H1 (cell line): ENCODE results near the gene TMX2. TPM values are rescaled to one million over a fixed set of nuclear protein-coding genes. Genes with fewer than 3 reads are reported as not detected.
A peak's percentile ranks its signal among the peaks of the same experiment; 100 is the strongest.

ENCODE experiments used
- CTCF ChIA-PET: fragments of 300-600 bp; sonication (Branson Sonifier 250); formaldehyde crosslinking; loops from one replicate; lab custom pipeline; 2021; ENCODE audit not compliant: partially characterized antibody; lab: Charles Lee
- POLR2A ChIA-PET: fragments of 300-600 bp; sonication (Branson Sonifier 250); formaldehyde crosslinking; loops from one replicate; lab custom pipeline; 2021; ENCODE audit warnings: inconsistent platforms; ENCODE audit not compliant: partially characterized antibody; lab: Charles Lee
- DNase-seq, 2 experiments: peaks; one replicate each; pipeline versions ENCODE4 v3.0.0 to v3.0.0-alpha.2; 2010 to 2022; ENCODE audit warnings: low spot score in 2 of 2, low read depth in 1 of 2, mixed read lengths in 1 of 2
- FAIRE-seq: peaks from 2 replicates; lab custom pipeline; 2011; peaks lifted over from hg19 to GRCh38; lab: Jason Lieb, UNC
- H2AFZ ChIP-seq: 2 replicates; pipeline ENCODE4 v1.8.1; 2012; ENCODE audit warnings: low read length, inconsistent platforms
- H2AK5ac ChIP-seq: 2 replicates; pipeline ENCODE4 v1.6.1; 2013; ENCODE audit warnings: low read depth, low read length
- H2BK120ac ChIP-seq: replicated peaks from 2 replicates; pipeline ENCODE3; 2013; ENCODE audit warnings: low read depth, low read length, inconsistent platforms
- H2BK12ac ChIP-seq: 2 replicates; pipeline ENCODE4 v1.6.1; 2013; ENCODE audit warnings: low read depth, low read length
- H2BK15ac ChIP-seq: 2 replicates; pipeline ENCODE4 v1.6.1; 2013; ENCODE audit warnings: low read length
- H2BK20ac ChIP-seq: 2 replicates; pipeline ENCODE4 v1.6.1; 2013; ENCODE audit warnings: low read length
- H2BK5ac ChIP-seq: 2 replicates; pipeline ENCODE4 v1.6.1; 2013; ENCODE audit warnings: low read depth, low read length
- H3K14ac ChIP-seq: 2 replicates; pipeline ENCODE4 v1.6.1; 2013; ENCODE audit warnings: inconsistent platforms; ENCODE audit not compliant: insufficient read length
- H3K18ac ChIP-seq: 2 replicates; pipeline ENCODE4 v1.6.1; 2013; ENCODE audit warnings: low read length; ENCODE audit errors: extremely low read depth
- H3K23ac ChIP-seq: 2 replicates; pipeline ENCODE4 v1.6.1; 2013; ENCODE audit warnings: inconsistent platforms; ENCODE audit not compliant: insufficient read length
- H3K23me2 ChIP-seq: 2 replicates; pipeline ENCODE4 v1.6.1; 2013; ENCODE audit warnings: low read depth, low read length
- H3K27ac ChIP-seq: 2 replicates; pipeline ENCODE4 v1.6.1; 2011; ENCODE audit warnings: low read depth, low read length, inconsistent platforms
- H3K27me3 ChIP-seq, 4 experiments: replicated peaks in 1 of 4; 1 replicate in 1 of 4; 2 replicates in 3 of 4; pipeline versions ENCODE4 v1.6.1 to v1.8.1; 2011 to 2013; ENCODE audit warnings: low read length in 3 of 4, mild to moderate bottlenecking in 3 of 4, inconsistent platforms in 2 of 4, mixed read lengths in 2 of 4, moderate library complexity in 1 of 4; ENCODE audit not compliant: control insufficient read depth in 3 of 4, insufficient read depth in 3 of 4; ENCODE audit errors: extremely low read depth in 1 of 4
- H3K36me3 ChIP-seq, 4 experiments: 2 replicates each; pipeline versions ENCODE4 v1.6.1 to v1.8.1; 2011 to 2013; ENCODE audit warnings: mild to moderate bottlenecking in 4 of 4, low read length in 3 of 4, moderate library complexity in 2 of 4, control low read depth in 1 of 4, inconsistent platforms in 1 of 4; ENCODE audit not compliant: insufficient read depth in 4 of 4, control insufficient read depth in 2 of 4
- H3K4ac ChIP-seq: replicated peaks from 2 replicates; pipeline ENCODE3; 2013; ENCODE audit warnings: low read length, low read depth, mixed read lengths, inconsistent platforms; ENCODE audit not compliant: insufficient read length
- H3K4me1 ChIP-seq, 4 experiments: replicated peaks in 1 of 4; 1 replicate in 1 of 4; 2 replicates in 3 of 4; pipeline versions ENCODE4 v1.6.1 to v1.8.1; 2011 to 2013; ENCODE audit warnings: low read length in 3 of 4, inconsistent platforms in 2 of 4, mixed read lengths in 1 of 4; ENCODE audit not compliant: insufficient read depth in 4 of 4, control insufficient read depth in 3 of 4
- H3K4me2 ChIP-seq, 2 experiments: 2 replicates each; pipeline versions ENCODE4 v1.6.1 to v1.8.1; 2011 to 2013; ENCODE audit warnings: low read depth in 2 of 2, low read length in 2 of 2, control low read depth in 1 of 2, inconsistent platforms in 1 of 2, mild to moderate bottlenecking in 1 of 2; ENCODE audit not compliant: insufficient read depth in 1 of 2
- H3K4me3 ChIP-seq, 4 experiments: fragments of 200-600, 300-600 bp in 1 of 4; sonication (generic), shearing (Covaris generic), sonication (Bioruptor Twin) in 1 of 4; 2 replicates each; pipeline versions ENCODE4 v1.5.1 to v1.8.1; 2011 to 2016; ENCODE audit warnings: low read length in 4 of 4, low read depth in 3 of 4, control low read depth in 2 of 4, inconsistent platforms in 2 of 4, mild to moderate bottlenecking in 2 of 4, mixed read lengths in 1 of 4, moderate library complexity in 1 of 4; ENCODE audit not compliant: insufficient read depth in 2 of 4; ENCODE audit errors: extremely low read depth in 1 of 4
- H3K56ac ChIP-seq: replicated peaks from 2 replicates; pipeline ENCODE3; 2013; ENCODE audit warnings: low read depth, mild to moderate bottlenecking, mixed read lengths, low read length, inconsistent platforms; ENCODE audit not compliant: insufficient read length
- H3K79me1 ChIP-seq: 2 replicates; pipeline ENCODE4 v1.6.1; 2013; ENCODE audit warnings: low read depth, low read length, control low read depth
- H3K79me2 ChIP-seq, 2 experiments: 2 replicates each; pipeline versions ENCODE4 v1.6.1 to v1.8.1; 2012 to 2013; ENCODE audit warnings: low read length in 2 of 2, mild to moderate bottlenecking in 2 of 2, inconsistent platforms in 1 of 2; ENCODE audit not compliant: insufficient read depth in 2 of 2, control insufficient read depth in 1 of 2
- H3K9ac ChIP-seq, 4 experiments: replicated peaks in 1 of 4; 1 replicate in 1 of 4; 2 replicates in 3 of 4; pipeline versions ENCODE4 v1.6.1 to v1.8.1; 2011 to 2013; ENCODE audit warnings: low read depth in 3 of 4, low read length in 3 of 4, control low read depth in 2 of 4, mild to moderate bottlenecking in 2 of 4, moderate library complexity in 2 of 4, inconsistent platforms in 1 of 4; ENCODE audit errors: extremely low read depth in 1 of 4
- H3K9me3 ChIP-seq, 2 experiments: 2 replicates each; pipeline versions ENCODE4 v1.6.1 to v1.8.1; 2012 to 2013; ENCODE audit warnings: mild to moderate bottlenecking in 2 of 2, moderate library complexity in 2 of 2, control low read depth in 1 of 2, inconsistent platforms in 1 of 2, low read depth in 1 of 2, low read length in 1 of 2, mixed read lengths in 1 of 2; ENCODE audit not compliant: insufficient read depth in 2 of 2
- H4K20me1 ChIP-seq, 2 experiments: replicated peaks in 1 of 2; 2 replicates each; pipeline versions ENCODE3 to v1.8.1; 2011 to 2013; ENCODE audit warnings: inconsistent platforms in 2 of 2, low read length in 2 of 2, mild to moderate bottlenecking in 1 of 2; ENCODE audit not compliant: insufficient read depth in 2 of 2, control insufficient read depth in 1 of 2
- H4K5ac ChIP-seq: 2 replicates; pipeline ENCODE4 v1.6.1; 2013; ENCODE audit warnings: low read length, low read depth, mixed read lengths, inconsistent platforms; ENCODE audit not compliant: insufficient read length
- H4K8ac ChIP-seq: 2 replicates; pipeline ENCODE4 v1.8.0; 2013; ENCODE audit warnings: mild to moderate bottlenecking, moderate library complexity, low read length, inconsistent platforms; ENCODE audit not compliant: insufficient read depth; ENCODE audit errors: extremely low read depth
- H4K91ac ChIP-seq: replicated peaks from 2 replicates; pipeline ENCODE3; 2013; ENCODE audit warnings: low read length, mixed read lengths, inconsistent platforms; ENCODE audit not compliant: insufficient read length
- POLR2A ChIP-seq, 2 experiments: IDR thresholded peaks; 1 replicate in 1 of 2; 2 replicates in 1 of 2; pipeline ENCODE4 v1.6.1; 2011; ENCODE audit warnings: low read depth in 2 of 2, low read length in 2 of 2, mild to moderate bottlenecking in 2 of 2; ENCODE audit errors: control extremely low read depth in 1 of 2
- POLR2AphosphoS5 ChIP-seq: IDR thresholded peaks from 2 replicates; pipeline ENCODE4 v1.6.1; 2011; ENCODE audit warnings: low read depth, low read length
- RAD21 ChIP-seq, 2 experiments: IDR thresholded peaks in 1 of 2; conservative IDR thresholded peaks in 1 of 2; 2 replicates each; pipeline ENCODE4 v1.6.1; 2011; ENCODE audit warnings: low read depth in 2 of 2, low read length in 2 of 2, improper control_type of control experiment in 1 of 2, inconsistent platforms in 1 of 2, mild to moderate bottlenecking in 1 of 2, moderate library complexity in 1 of 2
- RFX5 ChIP-seq: IDR thresholded peaks from 2 replicates; pipeline ENCODE4 v1.6.1; 2011; ENCODE audit warnings: low read depth, low read length, improper control_type of control experiment, borderline replicate concordance
- TAF1 ChIP-seq: IDR thresholded peaks from 2 replicates; pipeline ENCODE4 v1.6.1; 2011; ENCODE audit warnings: mild to moderate bottlenecking, low read depth, low read length
- TAF7 ChIP-seq: optimal IDR thresholded peaks from 2 replicates; pipeline ENCODE3; 2011; ENCODE audit warnings: low read depth, mild to moderate bottlenecking, inconsistent platforms, low read length, moderate library complexity, borderline replicate concordance
- WGBS, 2 experiments: shearing (Covaris generic) in 1 of 2; methylation state at CpG; one replicate each; pipeline versions ENCODE4 v1.1.6 to v1.1.7; 2013 to 2015; ENCODE audit warnings: low lambda C conversion rate in 2 of 2, mixed read lengths in 2 of 2, inconsistent platforms in 1 of 2, low coverage in 1 of 2, missing lambda C conversion rate in 1 of 2; ENCODE audit not compliant: insufficient replicate concordance in 2 of 2, insufficient coverage in 1 of 2, insufficient read length in 1 of 2; ENCODE audit errors: extremely low coverage in 1 of 2, missing lambda C conversion rate in 1 of 2; 5-methylcytosine and 5-hydroxymethylcytosine counted together
- polyA plus RNA-seq, 7 experiments: library from polyadenylated mRNA; depleted of rRNA in 3 of 7; stranded (reverse) in 5 of 7; unstranded in 2 of 7; fragments of >200 nt in 5 of 7; fragments of 200-250 nt in 2 of 7; gene quantifications; 1 replicate in 5 of 7; 2 replicates in 1 of 7; 4 replicates in 1 of 7; pipeline versions ENCODE4 v1.2.1 to v1.2.3, GENCODE V29; 2011 to 2013; ENCODE audit warnings: missing spikeins in 2 of 7, mixed read lengths in 2 of 7
- total RNA-seq: library from RNA; stranded (reverse); fragmentation: NEBNext Ultra II Directional; extraction: Animal tissue kit (Norgen Biotek cat#: 25700); gene quantifications from 2 replicates; pipeline ENCODE4 v1.2.1, GENCODE V29; 2021
- TF ChIP-seq, protein P1 (sequence below): IDR thresholded peaks from 2 replicates; pipeline ENCODE4 v1.6.1; 2012; ENCODE audit warnings: inconsistent platforms
- TF ChIP-seq, protein P2 (sequence below), 3 experiments: IDR thresholded peaks; 1 replicate in 2 of 3; 2 replicates in 1 of 3; pipeline versions ENCODE4 v1.5.1 to v1.6.1; 2011; ENCODE audit warnings: low read length in 3 of 3, mild to moderate bottlenecking in 3 of 3, inconsistent platforms in 2 of 3, low read depth in 1 of 3, moderate library complexity in 1 of 3; ENCODE audit not compliant: insufficient read depth in 1 of 3; ENCODE audit errors: control extremely low read depth in 1 of 3

The TMX2 gene
- total and polyA plus RNA-seq, 2 of the 8 experiments (the other 6 are each of a cell fraction or from before 2014, with no cell fraction given) = 70.4 to 100.0 TPM

DNA sequence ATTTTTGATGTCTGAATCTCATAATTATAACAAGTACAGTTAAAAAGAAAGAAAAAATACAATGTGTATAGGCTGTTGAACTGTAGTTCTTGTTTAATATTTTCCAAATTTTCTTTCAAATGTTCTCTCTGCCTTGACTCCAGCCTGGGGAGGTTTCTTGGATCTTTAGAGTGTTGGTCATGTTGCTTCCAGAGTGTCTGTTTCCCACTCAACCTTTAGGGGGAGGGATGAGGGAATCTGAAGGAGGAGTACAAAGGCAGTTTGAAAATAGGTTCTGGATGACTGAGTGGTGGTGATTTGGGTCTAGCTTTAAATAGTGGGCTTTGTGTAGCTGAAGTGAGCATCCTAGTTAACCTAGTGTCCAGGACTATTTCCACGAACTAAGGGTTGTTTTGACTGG lies 51.2 kb downstream of the TMX2 start:
- H2BK120ac ChIP-seq = no peak overlapping the region
- no peak overlapping the region for H4K91ac ChIP-seq
- H3K56ac ChIP-seq = no peak overlapping the region
- H4K20me1 ChIP-seq = peaks cover 4 to 5% of the 10 kb centered on the region in 2 experiments
- peaks cover 0 to 10% (median 2%) of the 10 kb centered on the region in 4 experiments; a peak in 1 of 7 replicates for H3K4me1 ChIP-seq
- ChIA-PET CTCF (interaction anchor here (1.2 to 10.0 kb wide), 9 partner anchors 9 to 46 kb away, joined by 3 to 119 read pairs (median 5); partner anchors contain the start of gene BTBD18), POLR2A (interaction anchor here (1.0 to 14.5 kb wide), 7 partner anchors 12 to 51 kb away, joined by 3 to 329 read pairs (median 16); partner anchors contain the start of genes BTBD18, MED19, SELENOH and TMX2)
- no peak overlapping the region for H4K8ac ChIP-seq
- no peaks in the 10 kb centered on the region for H3K27me3 ChIP-seq
- no peak overlapping the region for H2BK12ac ChIP-seq
- FAIRE-seq = no peak
- H3K79me1 ChIP-seq = peaks cover 7% of the 10 kb centered on the region; the same call in 1 of the 2 replicates
- H2AK5ac ChIP-seq = no peak overlapping the region
- H2BK15ac ChIP-seq = no peak overlapping the region
- no peak overlapping the region for H3K14ac ChIP-seq
- H3K9me3 ChIP-seq = no peaks in the 10 kb centered on the region
- H2BK5ac ChIP-seq = no peak overlapping the region
- no peak overlapping the region for H2BK20ac ChIP-seq
- no peak overlapping the region for H3K18ac ChIP-seq
- DNase-seq = no peak
- peak overlapping the region; percentile 9 to 87 (median 38); a peak in 4 of 7 replicates for H3K9ac ChIP-seq
- TF ChIP-seq, protein P1, sequence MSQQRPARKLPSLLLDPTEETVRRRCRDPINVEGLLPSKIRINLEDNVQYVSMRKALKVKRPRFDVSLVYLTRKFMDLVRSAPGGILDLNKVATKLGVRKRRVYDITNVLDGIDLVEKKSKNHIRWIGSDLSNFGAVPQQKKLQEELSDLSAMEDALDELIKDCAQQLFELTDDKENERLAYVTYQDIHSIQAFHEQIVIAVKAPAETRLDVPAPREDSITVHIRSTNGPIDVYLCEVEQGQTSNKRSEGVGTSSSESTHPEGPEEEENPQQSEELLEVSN = no peak
- TF ChIP-seq TAF1 = 0 out of 2 replicates have a peak, but pooled peaks have one; percentile 26
- peak in 1 of 2 experiments; percentile 41; a peak in 1 of 3 replicates for TF ChIP-seq POLR2A (IDR thresholded peaks at IDR 0.05; ENCODE audit: control extremely low read depth in 1 of 2, low read depth in 2 of 2, low read length in 2 of 2)
- no peak for TF ChIP-seq RFX5
- 0 out of 2 replicates have a peak, but pooled peaks have one; percentile 15 for TF ChIP-seq POLR2AphosphoS5
- peak; percentile 29 for TF ChIP-seq TAF7
- TF ChIP-seq, protein P2, sequence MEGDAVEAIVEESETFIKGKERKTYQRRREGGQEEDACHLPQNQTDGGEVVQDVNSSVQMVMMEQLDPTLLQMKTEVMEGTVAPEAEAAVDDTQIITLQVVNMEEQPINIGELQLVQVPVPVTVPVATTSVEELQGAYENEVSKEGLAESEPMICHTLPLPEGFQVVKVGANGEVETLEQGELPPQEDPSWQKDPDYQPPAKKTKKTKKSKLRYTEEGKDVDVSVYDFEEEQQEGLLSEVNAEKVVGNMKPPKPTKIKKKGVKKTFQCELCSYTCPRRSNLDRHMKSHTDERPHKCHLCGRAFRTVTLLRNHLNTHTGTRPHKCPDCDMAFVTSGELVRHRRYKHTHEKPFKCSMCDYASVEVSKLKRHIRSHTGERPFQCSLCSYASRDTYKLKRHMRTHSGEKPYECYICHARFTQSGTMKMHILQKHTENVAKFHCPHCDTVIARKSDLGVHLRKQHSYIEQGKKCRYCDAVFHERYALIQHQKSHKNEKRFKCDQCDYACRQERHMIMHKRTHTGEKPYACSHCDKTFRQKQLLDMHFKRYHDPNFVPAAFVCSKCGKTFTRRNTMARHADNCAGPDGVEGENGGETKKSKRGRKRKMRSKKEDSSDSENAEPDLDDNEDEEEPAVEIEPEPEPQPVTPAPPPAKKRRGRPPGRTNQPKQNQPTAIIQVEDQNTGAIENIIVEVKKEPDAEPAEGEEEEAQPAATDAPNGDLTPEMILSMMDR (IDR thresholded peaks at IDR 0.05; ENCODE audit: control extremely low read depth in 1 of 3, insufficient read depth in 1 of 3, low read depth in 1 of 3, low read length in 3 of 3) = peak in 1 of 3 experiments; percentile 22; a peak in 2 of 4 replicates
- TF ChIP-seq RAD21 (IDR thresholded peaks at IDR 0.05 in 1 of 2, conservative IDR thresholded peaks at IDR 0.05 in 1 of 2; ENCODE audit: low read depth in 2 of 2, low read length in 2 of 2) = peak; percentile 27 to 29; a peak in 3 of 4 replicates
- TF ChIP-seq, all 59 proteins: peak for 6
- no peak overlapping the region for H3K23ac ChIP-seq
- H3K4me3 ChIP-seq = peak overlapping the region; percentile 88 to 97 (median 91)
- WGBS, 2 experiments = 13% methylated on average over 1 of the region's 1 CpG; no CpG with 5 or more reads in 1 of the 2 experiments
- H3K4ac ChIP-seq = no peak overlapping the region
- H3K36me3 ChIP-seq = no peaks in the 10 kb centered on the region
- H3K23me2 ChIP-seq = peaks cover 4% of the 10 kb centered on the region; the same call in 1 of the 2 replicates
- H3K27ac ChIP-seq = no peak overlapping the region
- peak overlapping the region; percentile 68 to 78 for H3K4me2 ChIP-seq
- peaks cover 43 to 68% of the 10 kb centered on the region in 2 experiments for H3K79me2 ChIP-seq
- H2AFZ ChIP-seq = no peak overlapping the region
- H4K5ac ChIP-seq = no peak overlapping the region
